ENCODE results near the gene SPATA46. TPM values are rescaled to one million over a fixed set of nuclear protein-coding genes. Genes with fewer than 3 reads are reported as not detected.

SPATA46 gene, protein sequence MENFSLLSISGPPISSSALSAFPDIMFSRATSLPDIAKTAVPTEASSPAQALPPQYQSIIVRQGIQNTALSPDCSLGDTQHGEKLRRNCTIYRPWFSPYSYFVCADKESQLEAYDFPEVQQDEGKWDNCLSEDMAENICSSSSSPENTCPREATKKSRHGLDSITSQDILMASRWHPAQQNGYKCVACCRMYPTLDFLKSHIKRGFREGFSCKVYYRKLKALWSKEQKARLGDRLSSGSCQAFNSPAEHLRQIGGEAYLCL
- not detected for total RNA-seq (2021; ENCODE audit: unreplicated experiment)
- polyA plus RNA-seq (2012), result 0.11 and 0.16 TPM in 2 replicates
- not detected for Bru-seq, nascent RNA
- not detected for BruChase-seq, experiment 1, labeled RNA remaining after a 6-hour chase
- not detected for BruChase-seq, experiment 2, labeled RNA remaining after a 2-hour chase
- long read RNA-seq, result 0 reads

DNA sequence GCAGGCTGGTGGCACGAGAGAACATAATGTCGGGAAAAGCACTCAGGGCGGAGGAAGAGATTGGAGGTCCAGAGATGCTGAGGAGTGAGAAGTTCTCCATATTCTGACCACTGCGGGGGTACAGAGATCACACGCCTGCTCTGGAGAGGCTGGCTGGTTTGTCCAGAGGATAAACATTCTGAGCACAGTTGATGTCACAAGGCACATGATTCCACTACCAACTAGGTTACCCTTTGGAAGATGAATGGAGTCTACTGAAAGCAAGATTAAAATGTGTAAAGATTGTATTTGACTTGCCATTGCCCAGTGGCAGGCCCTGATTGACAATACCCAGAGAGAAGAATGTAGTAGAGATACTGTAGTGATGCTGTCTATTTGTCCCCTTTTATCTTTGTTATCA, at the start of gene SPATA46:
SPATA46 (minus strand) TSS at position 164 of the 400 bp plus-strand sequence; CDS start at position 100, 64 bp downstream.
- peaks cover 28 to 46% of the 10 kb centered on the region in 2 experiments for H3K4me1 ChIP-seq (ENCODE audit: control insufficient read depth in 1 of 2, insufficient read depth in 2 of 2, low read length in 2 of 2)
- H3K9me3 ChIP-seq (ENCODE audit: control insufficient read depth in 1 of 2, insufficient read depth in 1 of 2, low read depth in 1 of 2, low read length in 2 of 2), result no peaks in the 10 kb centered on the region
- BruUV-seq (replicated peaks), result no TSS peak
- RAD21 ChIA-PET (ENCODE audit: low non-redundant PET in 1 of 2, low total read pairs in 2 of 2, uncharacterized antibody in 2 of 2, unreplicated experiment in 2 of 2), result no interaction called here
- no peak within 1 kb of the TSS for H3K4me3 ChIP-seq (replicated peaks in 1 of 2; ENCODE audit: low read depth in 1 of 2, low read length in 2 of 2)
- H3K4me2 ChIP-seq (ENCODE audit: low read length), result no peak within 1 kb of the TSS
- H3K9me2 ChIP-seq (ENCODE audit: insufficient read depth), result no peaks in the 10 kb centered on the region
- POLR2A ChIA-PET, result no interaction called here
- H3K27ac ChIP-seq (ENCODE audit: low read depth, low read length), result no peak within 1 kb of the TSS
- no peaks in the 10 kb centered on the region for H3K27me3 ChIP-seq (ENCODE audit: insufficient read depth, low read length)
- no peaks in the 10 kb centered on the region for H3K79me2 ChIP-seq (ENCODE audit: insufficient read depth, low read length)
- H4K20me1 ChIP-seq (ENCODE audit: insufficient read depth), result no peaks in the 10 kb centered on the region
- no peak within 1 kb of the TSS for H2AFZ ChIP-seq (ENCODE audit: low read depth, low read length, poor library complexity, severe bottlenecking)
- DNase-seq (ENCODE audit: low read depth, low spot score), result no peak
- intact Hi-C loops (cut with micrococcal nuclease), result no loop called here
- no peak for ATAC-seq
- CTCF ChIA-PET, result no interaction called here
- H3K9ac ChIP-seq (ENCODE audit: low read length), result no peak within 1 kb of the TSS
- TF ChIP-seq SIN3A (IDR thresholded peaks at IDR 0.05; ENCODE audit: low read depth), result no peak
- no peak for TF ChIP-seq YY1 (IDR thresholded peaks at IDR 0.05; ENCODE audit: extremely low read depth, insufficient replicate concordance, low read depth, low read length)
- no peak for TF ChIP-seq RAD21 (IDR thresholded peaks at IDR 0.05; ENCODE audit: low read depth)
- TF ChIP-seq, protein P1, sequence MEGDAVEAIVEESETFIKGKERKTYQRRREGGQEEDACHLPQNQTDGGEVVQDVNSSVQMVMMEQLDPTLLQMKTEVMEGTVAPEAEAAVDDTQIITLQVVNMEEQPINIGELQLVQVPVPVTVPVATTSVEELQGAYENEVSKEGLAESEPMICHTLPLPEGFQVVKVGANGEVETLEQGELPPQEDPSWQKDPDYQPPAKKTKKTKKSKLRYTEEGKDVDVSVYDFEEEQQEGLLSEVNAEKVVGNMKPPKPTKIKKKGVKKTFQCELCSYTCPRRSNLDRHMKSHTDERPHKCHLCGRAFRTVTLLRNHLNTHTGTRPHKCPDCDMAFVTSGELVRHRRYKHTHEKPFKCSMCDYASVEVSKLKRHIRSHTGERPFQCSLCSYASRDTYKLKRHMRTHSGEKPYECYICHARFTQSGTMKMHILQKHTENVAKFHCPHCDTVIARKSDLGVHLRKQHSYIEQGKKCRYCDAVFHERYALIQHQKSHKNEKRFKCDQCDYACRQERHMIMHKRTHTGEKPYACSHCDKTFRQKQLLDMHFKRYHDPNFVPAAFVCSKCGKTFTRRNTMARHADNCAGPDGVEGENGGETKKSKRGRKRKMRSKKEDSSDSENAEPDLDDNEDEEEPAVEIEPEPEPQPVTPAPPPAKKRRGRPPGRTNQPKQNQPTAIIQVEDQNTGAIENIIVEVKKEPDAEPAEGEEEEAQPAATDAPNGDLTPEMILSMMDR (IDR thresholded peaks at IDR 0.05 in 2 of 3, conservative IDR thresholded peaks at IDR 0.05 in 1 of 3; ENCODE audit: borderline replicate concordance in 1 of 3, insufficient read depth in 1 of 3, low read depth in 2 of 3, low read length in 2 of 3), result no peak
- no peak for TF ChIP-seq POLR2AphosphoS5 (IDR thresholded peaks at IDR 0.05; ENCODE audit: low read depth, low read length)
- no peak for TF ChIP-seq TCF7L2 (IDR thresholded peaks at IDR 0.05; ENCODE audit: borderline replicate concordance, extremely low read depth, insufficient read depth, insufficient read length)
- TF ChIP-seq CBX3 (IDR thresholded peaks at IDR 0.05; ENCODE audit: low read depth), result no peak
- no peak for TF ChIP-seq POLR2A (IDR thresholded peaks at IDR 0.05; ENCODE audit: borderline replicate concordance, extremely low read depth, insufficient read depth, insufficient read length)
- TF ChIP-seq, protein P2, sequence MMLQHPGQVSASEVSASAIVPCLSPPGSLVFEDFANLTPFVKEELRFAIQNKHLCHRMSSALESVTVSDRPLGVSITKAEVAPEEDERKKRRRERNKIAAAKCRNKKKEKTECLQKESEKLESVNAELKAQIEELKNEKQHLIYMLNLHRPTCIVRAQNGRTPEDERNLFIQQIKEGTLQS (IDR thresholded peaks at IDR 0.05), result no peak
- TF ChIP-seq, protein P3, sequence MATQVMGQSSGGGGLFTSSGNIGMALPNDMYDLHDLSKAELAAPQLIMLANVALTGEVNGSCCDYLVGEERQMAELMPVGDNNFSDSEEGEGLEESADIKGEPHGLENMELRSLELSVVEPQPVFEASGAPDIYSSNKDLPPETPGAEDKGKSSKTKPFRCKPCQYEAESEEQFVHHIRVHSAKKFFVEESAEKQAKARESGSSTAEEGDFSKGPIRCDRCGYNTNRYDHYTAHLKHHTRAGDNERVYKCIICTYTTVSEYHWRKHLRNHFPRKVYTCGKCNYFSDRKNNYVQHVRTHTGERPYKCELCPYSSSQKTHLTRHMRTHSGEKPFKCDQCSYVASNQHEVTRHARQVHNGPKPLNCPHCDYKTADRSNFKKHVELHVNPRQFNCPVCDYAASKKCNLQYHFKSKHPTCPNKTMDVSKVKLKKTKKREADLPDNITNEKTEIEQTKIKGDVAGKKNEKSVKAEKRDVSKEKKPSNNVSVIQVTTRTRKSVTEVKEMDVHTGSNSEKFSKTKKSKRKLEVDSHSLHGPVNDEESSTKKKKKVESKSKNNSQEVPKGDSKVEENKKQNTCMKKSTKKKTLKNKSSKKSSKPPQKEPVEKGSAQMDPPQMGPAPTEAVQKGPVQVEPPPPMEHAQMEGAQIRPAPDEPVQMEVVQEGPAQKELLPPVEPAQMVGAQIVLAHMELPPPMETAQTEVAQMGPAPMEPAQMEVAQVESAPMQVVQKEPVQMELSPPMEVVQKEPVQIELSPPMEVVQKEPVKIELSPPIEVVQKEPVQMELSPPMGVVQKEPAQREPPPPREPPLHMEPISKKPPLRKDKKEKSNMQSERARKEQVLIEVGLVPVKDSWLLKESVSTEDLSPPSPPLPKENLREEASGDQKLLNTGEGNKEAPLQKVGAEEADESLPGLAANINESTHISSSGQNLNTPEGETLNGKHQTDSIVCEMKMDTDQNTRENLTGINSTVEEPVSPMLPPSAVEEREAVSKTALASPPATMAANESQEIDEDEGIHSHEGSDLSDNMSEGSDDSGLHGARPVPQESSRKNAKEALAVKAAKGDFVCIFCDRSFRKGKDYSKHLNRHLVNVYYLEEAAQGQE (IDR thresholded peaks at IDR 0.05; ENCODE audit: low read depth), result no peak
- no peak for TF ChIP-seq ELF1 (IDR thresholded peaks at IDR 0.05; ENCODE audit: borderline replicate concordance, low read depth)
- TF ChIP-seq EZH2 (IDR thresholded peaks at IDR 0.05), result no peak
- TF ChIP-seq, protein P4, sequence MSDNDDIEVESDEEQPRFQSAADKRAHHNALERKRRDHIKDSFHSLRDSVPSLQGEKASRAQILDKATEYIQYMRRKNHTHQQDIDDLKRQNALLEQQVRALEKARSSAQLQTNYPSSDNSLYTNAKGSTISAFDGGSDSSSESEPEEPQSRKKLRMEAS (IDR thresholded peaks at IDR 0.05), result no peak
- TF ChIP-seq CEBPB (IDR thresholded peaks at IDR 0.05; ENCODE audit: low read depth), result no peak
- H3K36me3 ChIP-seq (ENCODE audit: control insufficient read depth in 1 of 2, insufficient read depth in 2 of 2, low read length in 2 of 2), result no peaks in the 10 kb centered on the region

Measured in HCT116 (cell line).